Measurements from ENCODE around the gene SCAF8.

Gene SCAF8

GRCh38 chr6:154842833-154843232 lies 109.6 kb downstream of the SCAF8 start:
- DNase-seq: no peak

- DNase-seq: no peak
Observed at GRCh38 chr6:154847318-154847717, 114.1 kb downstream of the SCAF8 start.

- no peak for DNase-seq
Observed at GRCh38 chr6:154848580-154848979, 115.4 kb downstream of the SCAF8 start.

- no peak for DNase-seq
Observed at GRCh38 chr6:154849475-154849874, 116.3 kb downstream of the SCAF8 start.

GRCh38 chr6:154852687-154853086 lies 119.5 kb downstream of the SCAF8 start:
- no peak for DNase-seq

GRCh38 chr6:154857529-154857928 lies 124.3 kb downstream of the SCAF8 start:
- DNase-seq: no peak

GRCh38 chr6:154861825-154862224 lies 128.6 kb downstream of the SCAF8 start:
- no peak for DNase-seq

GRCh38 chr6:154862536-154862935 lies 129.3 kb downstream of the SCAF8 start:
- no peak for DNase-seq

GRCh38 chr6:154864066-154864430 lies 130.8 kb downstream of the SCAF8 start:
- DNase-seq: no peak

- DNase-seq: no peak
Observed at GRCh38 chr6:154865291-154865690, 132.1 kb downstream of the SCAF8 start.

- no peak for DNase-seq
Observed at GRCh38 chr6:154868143-154868594, 135.0 kb downstream of the SCAF8 start.

GRCh38 chr6:154872542-154873114 lies 139.4 kb downstream of the SCAF8 start:
- DNase-seq: no peak

GRCh38 chr6:154873546-154873945 lies 140.3 kb downstream of the SCAF8 start:
- no peak for DNase-seq

- no peak for DNase-seq
Observed at GRCh38 chr6:154874773-154875592, 141.8 kb downstream of the SCAF8 start.

GRCh38 chr6:154876486-154877280 lies 143.5 kb downstream of the SCAF8 start:
- no peak for DNase-seq

GRCh38 chr6:154878871-154879491 lies 145.8 kb downstream of the SCAF8 start:
- DNase-seq: no peak

GRCh38 chr6:154882107-154882506 lies 148.9 kb downstream of the SCAF8 start:
- DNase-seq: no peak
